A673 (cell line): Measurements from ENCODE around the gene RYK. TPM values are rescaled to one million over a fixed set of nuclear protein-coding genes. Genes with fewer than 3 reads are reported as not detected.

Source experiments
- BruUV-seq: library from RNA; stranded (reverse); fragments of 400-500 nt; replicated peaks from 2 replicates; lab custom pipeline; 2021; lab: Mats Ljungman, UMichigan
- CTCF ChIA-PET: fragments of 300-600 bp; sonication (Branson Sonifier 250); formaldehyde crosslinking; loops from one replicate; lab custom pipeline; 2022; ENCODE audit warnings: antibody characterized with exemption; lab: Charles Lee
- POLR2A ChIA-PET: fragments of 300-600 bp; sonication (Branson Sonifier 250); formaldehyde crosslinking; loops from one replicate; lab custom pipeline; 2022; ENCODE audit warnings: antibody characterized with exemption; ENCODE audit not compliant: low non-redundant PET; lab: Charles Lee
- DNase-seq: peaks from one replicate; pipeline ENCODE4 v3.0.0-alpha.2; 2015; ENCODE audit warnings: low spot score
- H3K27ac ChIP-seq: fragments of 200-600 bp; sonication (generic); 2 replicates; pipeline ENCODE4 v1.5.1; 2016; ENCODE audit warnings: mixed run types, low read depth, mild to moderate bottlenecking, mixed read lengths, antibody characterized with exemption, low read length; ENCODE audit not compliant: poor library complexity, severe bottlenecking
- H3K27me3 ChIP-seq: fragments of 200-600 bp; sonication (generic); replicated peaks from 2 replicates; pipeline ENCODE4 v1.6.1; 2017; ENCODE audit warnings: mixed run types, low read depth, mild to moderate bottlenecking, mixed read lengths, antibody characterized with exemption, low read length; ENCODE audit not compliant: insufficient read depth, poor library complexity
- H3K36me3 ChIP-seq: fragments of 200-600 bp; sonication (generic); 2 replicates; pipeline ENCODE4 v1.6.1; 2016; ENCODE audit warnings: mixed run types, mild to moderate bottlenecking, mixed read lengths, antibody characterized with exemption, low read length; ENCODE audit not compliant: insufficient read depth, poor library complexity, severe bottlenecking
- H3K4me1 ChIP-seq: fragments of 200-600 bp; sonication (generic); 2 replicates; pipeline ENCODE4 v1.6.1; 2017; ENCODE audit warnings: mixed run types, mild to moderate bottlenecking, mixed read lengths, antibody characterized with exemption, low read length; ENCODE audit not compliant: insufficient read depth, poor library complexity, severe bottlenecking
- H3K4me3 ChIP-seq: fragments of 200-600 bp; sonication (generic); 2 replicates; pipeline ENCODE4 v1.5.1; 2016; ENCODE audit warnings: low read depth, mixed run types, mild to moderate bottlenecking, mixed read lengths, low read length; ENCODE audit not compliant: poor library complexity, severe bottlenecking
- H3K9me3 ChIP-seq: fragments of 200-600 bp; sonication (generic); 2 replicates; pipeline ENCODE4 v1.6.1; 2016; ENCODE audit warnings: mixed run types, low read depth, mild to moderate bottlenecking, mixed read lengths, antibody characterized with exemption, low read length; ENCODE audit not compliant: poor library complexity, severe bottlenecking
- CTCF ChIP-seq: fragments of 300-800, 200-600 bp; sonication (generic); conservative IDR thresholded peaks from 2 replicates; pipeline ENCODE4 v1.5.1; 2017; ENCODE audit warnings: low read depth, mild to moderate bottlenecking, antibody characterized with exemption, low read length, moderate library complexity, mixed read lengths
- EZH2 ChIP-seq: fragments of 200-600 bp; sonication (generic); IDR thresholded peaks from 2 replicates; pipeline ENCODE4 v1.6.1; 2017; ENCODE audit warnings: borderline replicate concordance, low read depth, mild to moderate bottlenecking, mixed read lengths, antibody characterized with exemption, low read length; ENCODE audit not compliant: poor library complexity, severe bottlenecking
- intact Hi-C: fragments of 100-400 bp; cut with micrococcal nuclease; formaldehyde crosslinking; loops from one replicate; pipeline ENCODE4 v1.10.0; 2022; ENCODE audit not compliant: unreplicated experiment
- total RNA-seq: library from RNA; stranded (reverse); gene quantifications from 2 replicates; pipeline ENCODE4 v1.2.3, GENCODE V29; 2021

RYK gene
- total RNA-seq, 1 experiment from 2014 or later: 47.8 TPM

DNA sequence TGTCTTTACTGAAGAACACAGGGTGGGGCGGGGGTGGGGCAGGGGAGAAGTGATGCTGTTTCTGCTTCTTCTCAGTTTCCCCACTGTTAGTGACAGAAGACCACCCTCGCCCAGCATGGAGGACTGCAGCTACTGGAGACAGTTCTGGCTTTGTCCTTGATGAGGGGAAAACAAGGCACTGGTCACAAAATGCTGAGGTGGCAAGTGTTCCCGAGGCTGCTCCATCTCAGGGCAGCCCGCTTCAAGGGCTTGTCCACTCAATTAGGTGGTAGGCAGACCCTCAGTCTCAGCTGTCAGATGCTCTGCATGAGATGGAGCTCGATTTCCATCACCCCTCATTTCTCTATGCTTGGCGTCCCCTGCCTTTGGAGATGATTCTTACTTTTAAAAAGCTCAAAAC, 33.8 kb upstream of the RYK start:
- Histone ChIP-seq H3K27ac (no peak overlapping the region), H3K9me3 (no peaks in the 10 kb centered on the region), H3K36me3 (no peaks in the 10 kb centered on the region), H3K4me3 (no peak overlapping the region), H3K4me1 (no peaks in the 10 kb centered on the region), H3K27me3 (no peaks in the 10 kb centered on the region)
- no peak for DNase-seq
- BruUV-seq: no TSS peak
- intact Hi-C loops: no loop called here
- ChIA-PET CTCF (no interaction called here), POLR2A (no interaction called here)
- TF ChIP-seq EZH2 (no peak), CTCF (no peak)

- no TSS peak for BruUV-seq
- ChIA-PET POLR2A (no interaction called here), CTCF (no interaction called here)
- no peak for TF ChIP-seq CTCF
- TF ChIP-seq EZH2: no peak
- Histone ChIP-seq H3K27ac (no peak overlapping the region), H3K4me3 (no peak overlapping the region), H3K27me3 (no peaks in the 10 kb centered on the region), H3K9me3 (no peaks in the 10 kb centered on the region), H3K36me3 (no peaks in the 10 kb centered on the region), H3K4me1 (no peaks in the 10 kb centered on the region)
- DNase-seq: no peak
- intact Hi-C loops: no loop called here
Observed at GRCh38 chr3:134282659-134283047, 32.0 kb upstream of the RYK start.

DNA sequence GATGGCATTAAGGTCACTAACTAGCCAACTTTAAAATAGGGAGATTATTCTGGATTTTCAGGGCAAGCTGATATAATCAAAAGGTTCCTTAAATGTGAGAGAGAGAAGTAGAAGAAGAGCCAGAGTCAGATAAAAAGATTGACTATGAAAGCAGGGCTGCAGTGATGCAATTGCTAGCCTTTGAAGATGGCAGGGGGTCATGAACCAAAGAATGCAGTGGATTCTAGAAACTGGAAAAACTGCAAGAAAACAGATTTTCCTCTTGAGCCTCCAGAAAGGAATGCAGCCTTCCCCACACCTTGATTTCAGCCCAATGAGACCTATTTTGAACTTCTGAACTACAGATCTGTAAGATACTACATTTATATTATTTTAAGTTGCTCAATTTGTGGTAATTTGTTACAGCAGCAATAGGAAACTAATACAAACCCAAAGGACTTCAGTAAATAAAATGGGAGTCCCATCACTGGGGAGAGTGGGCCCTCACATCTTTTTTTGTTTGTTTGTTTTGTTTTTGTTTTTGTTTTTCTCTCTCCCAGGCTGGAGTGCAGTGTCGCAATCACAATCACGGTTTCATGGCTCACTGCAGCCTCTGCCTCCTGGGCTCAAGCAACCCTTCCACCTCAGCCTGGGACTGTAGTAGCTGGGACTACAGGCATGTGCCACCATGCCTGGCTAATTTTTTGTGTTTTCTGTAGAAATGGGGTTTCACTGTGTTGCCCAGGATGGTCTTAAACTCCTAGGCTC, 31.4 kb upstream of the RYK start:
- POLR2A ChIA-PET: no interaction called here
- CTCF ChIA-PET: no interaction called here
- intact Hi-C loops: no loop called here

More for the DNA sequence above, 31.4 kb upstream of the RYK start:
- no TSS peak for BruUV-seq
- Histone ChIP-seq H3K4me3 (no peak overlapping the region), H3K9me3 (no peaks in the 10 kb centered on the region), H3K4me1 (no peaks in the 10 kb centered on the region), H3K27me3 (no peaks in the 10 kb centered on the region), H3K36me3 (no peaks in the 10 kb centered on the region), H3K27ac (no peak overlapping the region)
- DNase-seq: no peak
- TF ChIP-seq EZH2: no peak
- TF ChIP-seq CTCF: no peak
